RWPE1 (cell line): ENCODE data around the gene MEGF11.

Experiments used
- CTCF ChIA-PET: fragments of 350-600 bp; sonication (Branson Sonifier 250); formaldehyde crosslinking; extraction: SDS; loops from one replicate; lab custom pipeline; 2021; lab: Yijun Ruan, JAX
- POLR2A ChIA-PET: fragments of 400-600 bp; formaldehyde crosslinking; extraction: SDS; loops from one replicate; lab custom pipeline; 2020; ENCODE audit warnings: antibody characterized with exemption; ENCODE audit not compliant: low non-redundant PET; lab: Yijun Ruan, JAX
- DNase-seq: peaks from one replicate; pipeline ENCODE4 v3.0.0; 2012; ENCODE audit warnings: low spot score
- H3K27ac ChIP-seq: fragments of 450-650 bp; 2 replicates; pipeline ENCODE4 v1.5.1; 2017
- TF ChIP-seq, protein P1 (sequence below): fragments of 450-650 bp; conservative IDR thresholded peaks from 2 replicates; pipeline ENCODE4 v1.5.1; 2017; ENCODE audit warnings: low read depth, mild to moderate bottlenecking

MEGF11 gene

DNA sequence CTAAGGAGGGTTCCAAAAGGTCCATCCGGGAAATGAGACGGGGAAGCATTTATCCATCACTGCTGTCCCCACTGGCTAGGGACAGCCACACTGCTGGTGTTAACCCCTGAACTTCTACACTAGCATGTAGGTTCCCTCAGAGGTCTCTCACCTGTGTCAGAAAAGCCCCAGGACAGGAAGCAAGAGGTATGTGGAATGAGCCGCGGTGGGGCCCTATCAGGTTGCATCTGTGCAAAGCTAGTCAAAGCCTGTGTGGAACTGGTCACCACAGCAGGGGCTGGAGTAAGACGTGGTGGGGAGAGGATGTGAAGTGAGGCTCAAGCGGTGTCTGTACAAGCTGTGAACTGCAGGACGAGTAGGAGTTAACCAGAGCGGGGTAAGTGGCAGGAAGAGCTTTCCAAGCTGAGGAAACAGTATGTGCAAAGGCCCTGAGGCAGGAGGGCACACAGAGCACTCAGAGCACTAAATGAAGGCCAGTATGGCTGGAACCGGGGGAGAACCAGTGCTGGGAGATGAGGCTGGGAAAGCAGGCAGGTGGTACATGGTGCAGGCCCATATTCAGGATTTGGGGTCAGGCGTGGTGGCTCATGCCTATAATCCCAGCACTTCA, 57.8 kb downstream of the MEGF11 start:
- ChIA-PET CTCF (interaction anchor here (0.6 kb wide), 2 partner anchors 24 to 397 kb away, joined by 3 to 4 read pairs; no protein-coding TSS in a partner anchor), POLR2A (no interaction called here)
- DNase-seq: no peak
- H3K27ac ChIP-seq: no peak overlapping the region
- TF ChIP-seq, protein P1, sequence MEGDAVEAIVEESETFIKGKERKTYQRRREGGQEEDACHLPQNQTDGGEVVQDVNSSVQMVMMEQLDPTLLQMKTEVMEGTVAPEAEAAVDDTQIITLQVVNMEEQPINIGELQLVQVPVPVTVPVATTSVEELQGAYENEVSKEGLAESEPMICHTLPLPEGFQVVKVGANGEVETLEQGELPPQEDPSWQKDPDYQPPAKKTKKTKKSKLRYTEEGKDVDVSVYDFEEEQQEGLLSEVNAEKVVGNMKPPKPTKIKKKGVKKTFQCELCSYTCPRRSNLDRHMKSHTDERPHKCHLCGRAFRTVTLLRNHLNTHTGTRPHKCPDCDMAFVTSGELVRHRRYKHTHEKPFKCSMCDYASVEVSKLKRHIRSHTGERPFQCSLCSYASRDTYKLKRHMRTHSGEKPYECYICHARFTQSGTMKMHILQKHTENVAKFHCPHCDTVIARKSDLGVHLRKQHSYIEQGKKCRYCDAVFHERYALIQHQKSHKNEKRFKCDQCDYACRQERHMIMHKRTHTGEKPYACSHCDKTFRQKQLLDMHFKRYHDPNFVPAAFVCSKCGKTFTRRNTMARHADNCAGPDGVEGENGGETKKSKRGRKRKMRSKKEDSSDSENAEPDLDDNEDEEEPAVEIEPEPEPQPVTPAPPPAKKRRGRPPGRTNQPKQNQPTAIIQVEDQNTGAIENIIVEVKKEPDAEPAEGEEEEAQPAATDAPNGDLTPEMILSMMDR: no peak

DNA sequence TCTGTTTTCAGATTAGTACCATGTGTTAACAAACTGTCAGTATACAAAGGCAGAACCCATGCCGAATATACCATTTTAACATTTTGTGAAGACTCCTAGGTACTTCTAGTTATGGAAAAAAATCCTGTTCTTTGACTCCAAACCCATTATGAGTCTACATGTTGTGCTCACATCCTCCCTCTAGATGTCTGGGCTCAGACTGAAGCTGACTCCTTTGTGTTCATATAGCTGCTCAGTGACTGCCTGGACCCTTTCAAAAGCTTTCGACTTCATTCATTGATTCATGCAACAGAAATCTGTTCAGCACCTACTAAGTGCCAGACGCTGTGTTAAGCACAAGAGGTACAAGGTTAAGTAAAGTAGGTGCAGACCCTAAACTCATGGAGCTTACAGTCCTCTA, 60.5 kb downstream of the MEGF11 start:
- DNase-seq: no peak
- POLR2A ChIA-PET: no interaction called here
- TF ChIP-seq, protein P1: no peak
- no peak overlapping the region for H3K27ac ChIP-seq
- CTCF ChIA-PET: interaction anchor here (0.6 kb wide), 1 partner anchor 309 kb away, joined by 3 read pairs; no protein-coding TSS in a partner anchor

DNA sequence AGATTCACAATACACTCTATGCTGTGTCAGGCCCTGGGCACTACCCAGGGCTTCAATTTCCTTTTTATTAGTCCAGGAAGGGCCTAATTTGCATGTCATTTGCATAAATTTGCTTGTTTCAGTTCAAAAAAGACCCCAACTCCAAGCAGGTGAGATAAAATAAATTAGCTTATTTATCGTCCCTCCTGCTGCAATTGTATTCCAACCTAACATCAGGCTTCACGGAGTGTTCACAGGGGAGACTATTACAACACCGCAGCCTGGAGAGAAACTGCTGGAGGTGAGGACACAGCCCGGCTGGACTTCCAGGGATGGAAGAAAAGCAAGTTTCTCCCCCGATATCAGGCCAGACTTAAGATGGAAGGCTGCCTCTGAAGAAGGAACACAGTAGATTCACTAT, 62.8 kb downstream of the MEGF11 start:
- no peak for DNase-seq
- ChIA-PET CTCF (interaction anchor here (0.6 to 1.4 kb wide), 4 partner anchors 15 to 130 kb away, joined by 3 to 4 read pairs (median 3); no protein-coding TSS in a partner anchor), POLR2A (no interaction called here)
- no peak overlapping the region for H3K27ac ChIP-seq
- TF ChIP-seq, protein P1: no peak

DNA sequence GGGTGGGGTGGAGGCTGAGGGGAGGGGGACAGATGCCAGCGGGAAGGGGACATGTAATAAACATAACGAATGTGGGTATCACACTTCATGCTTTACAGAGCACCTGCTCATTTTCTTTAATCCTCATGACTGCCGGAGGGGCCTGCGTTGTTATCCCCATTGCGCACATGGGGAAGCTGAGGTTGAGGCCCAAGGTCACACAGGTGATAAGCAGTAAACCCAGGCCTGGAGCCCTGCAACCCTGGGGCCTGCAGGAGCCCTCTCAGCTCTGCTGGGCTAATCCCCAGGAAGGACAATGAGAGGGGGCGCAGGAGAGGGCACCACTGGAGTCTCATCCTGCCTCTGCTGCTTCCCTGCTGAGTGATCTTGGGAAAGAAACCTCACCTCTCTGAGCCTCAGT, 64.3 kb downstream of the MEGF11 start:
- no peak overlapping the region for H3K27ac ChIP-seq
- DNase-seq: no peak
- ChIA-PET POLR2A (no interaction called here), CTCF (interaction anchor here (0.6 kb wide), 1 partner anchor 1518 kb away, joined by 4 read pairs; no protein-coding TSS in a partner anchor)
- TF ChIP-seq, protein P1: no peak

DNA sequence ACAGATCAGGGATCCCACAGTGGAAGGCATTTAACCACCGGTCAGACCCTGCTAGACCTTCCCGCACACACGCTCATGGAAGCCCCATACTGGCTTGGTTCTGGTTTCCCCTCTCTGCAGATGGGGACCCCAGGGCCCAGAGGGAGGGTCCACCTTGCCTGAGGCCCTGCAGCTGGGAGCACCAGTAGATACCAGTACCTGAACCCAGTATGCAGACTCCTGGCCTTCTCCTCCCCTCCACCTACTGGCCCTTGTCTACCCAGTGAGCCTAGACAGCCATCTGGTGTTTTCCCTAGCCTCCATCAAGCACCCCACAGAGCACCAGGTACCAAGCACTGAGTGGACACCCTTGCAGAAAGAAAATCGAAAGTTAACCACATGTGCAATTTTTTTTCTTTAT, 65.1 kb downstream of the MEGF11 start:
- no peak for DNase-seq
- no peak overlapping the region for H3K27ac ChIP-seq
- ChIA-PET POLR2A (no interaction called here), CTCF (no interaction called here)
- TF ChIP-seq, protein P1: no peak

DNA sequence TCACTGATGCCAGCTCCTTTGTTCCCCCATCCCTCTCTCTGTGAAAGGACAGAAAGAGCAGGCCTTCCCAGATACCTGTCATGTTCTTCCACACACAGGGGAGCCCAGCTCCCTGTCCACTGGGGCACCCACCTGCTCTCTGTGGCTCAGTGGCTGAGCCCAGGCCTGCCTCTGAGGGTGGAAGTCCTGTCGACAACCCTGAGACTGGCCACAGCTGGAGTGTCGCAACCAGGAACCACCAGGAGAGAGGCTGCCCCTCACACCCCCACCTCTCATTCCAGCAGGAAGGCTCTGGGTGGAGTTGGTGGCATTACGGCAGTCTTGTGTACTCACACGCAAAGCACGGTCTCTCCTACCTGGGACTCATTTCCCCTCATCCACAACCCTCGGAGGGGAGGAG, 66.3 kb downstream of the MEGF11 start:
- peak overlapping the region; percentile 47 for H3K27ac ChIP-seq
- ChIA-PET CTCF (no interaction called here), POLR2A (no interaction called here)
- TF ChIP-seq, protein P1: no peak
- no peak for DNase-seq
